Neural progenitor cell (in vitro differentiated cells): ENCODE data around the gene TMEM178B. TPM values are rescaled to one million over a fixed set of nuclear protein-coding genes. Genes with fewer than 3 reads are reported as not detected.

Experiments used
- DNase-seq: peaks from one replicate; pipeline ENCODE4 v3.0.0-alpha.2; 2016; ENCODE audit warnings: low spot score
- H2AFZ ChIP-seq: fragments of 200-600 bp; sonication (generic); replicated peaks from 2 replicates; pipeline ENCODE4 v1.6.1; 2016; ENCODE audit warnings: antibody characterized with exemption
- H3F3A ChIP-seq: fragments of 200-600 bp; sonication (generic); 2 replicates; pipeline ENCODE4 v1.6.1; 2016; ENCODE audit warnings: antibody characterized with exemption, low read depth
- H3K27ac ChIP-seq: fragments of 200-600 bp; sonication (generic); 2 replicates; pipeline ENCODE4 v1.5.1; 2016; ENCODE audit warnings: mild to moderate bottlenecking
- H3K27me3 ChIP-seq: fragments of 200-600 bp; sonication (generic); 2 replicates; pipeline ENCODE4 v1.6.1; 2016; ENCODE audit warnings: mild to moderate bottlenecking, moderate library complexity
- H3K36me3 ChIP-seq: fragments of 200-600 bp; sonication (generic); 2 replicates; pipeline ENCODE4 v1.5.1; 2016
- H3K4me1 ChIP-seq: fragments of 200-600 bp; sonication (generic); 2 replicates; pipeline ENCODE4 v1.6.1; 2016; ENCODE audit warnings: mixed run types
- H3K4me2 ChIP-seq: fragments of 200-600 bp; sonication (generic); 2 replicates; pipeline ENCODE4 v1.6.1; 2016
- H3K4me3 ChIP-seq: fragments of 200-600 bp; sonication (generic); 2 replicates; pipeline ENCODE4 v1.5.1; 2016
- H3K79me2 ChIP-seq: fragments of 200-600 bp; sonication (generic); 2 replicates; pipeline ENCODE4 v1.6.1; 2016; ENCODE audit warnings: low read depth
- H3K9ac ChIP-seq: fragments of 200-600 bp; sonication (generic); 2 replicates; pipeline ENCODE4 v1.6.1; 2016
- H3K9me3 ChIP-seq: fragments of 200-600 bp; sonication (generic); 2 replicates; pipeline ENCODE4 v1.5.1; 2016; ENCODE audit warnings: low read depth
- H4K20me1 ChIP-seq: fragments of 200-600 bp; sonication (generic); 2 replicates; pipeline ENCODE4 v1.6.1; 2016; ENCODE audit warnings: low read depth
- H3K27ac Mint-ChIP-seq: 3 replicates; pipeline ENCODE4 v1.8.0; 2021; ENCODE audit warnings: mixed read lengths
- H3K27me3 Mint-ChIP-seq: 2 replicates; pipeline ENCODE4 v1.8.0; 2022; ENCODE audit warnings: low read depth, mild to moderate bottlenecking, inconsistent platforms, moderate library complexity, mixed read lengths; ENCODE audit not compliant: insufficient read depth
- H3K36me3 Mint-ChIP-seq: 3 replicates; pipeline ENCODE4 v1.8.0; 2021; ENCODE audit warnings: mixed read lengths
- H3K4me1 Mint-ChIP-seq: 3 replicates; pipeline ENCODE4 v1.8.0; 2021; ENCODE audit warnings: mixed read lengths
- H3K4me3 Mint-ChIP-seq: 3 replicates; pipeline ENCODE4 v1.8.0; 2021; ENCODE audit warnings: mild to moderate bottlenecking, moderate library complexity, mixed read lengths
- H3K9me3 Mint-ChIP-seq: 3 replicates; pipeline ENCODE4 v1.8.0; 2020; ENCODE audit warnings: mixed read lengths
- EZH2 ChIP-seq: fragments of 200-600 bp; sonication (generic); IDR thresholded peaks from 2 replicates; pipeline ENCODE4 v1.6.1; 2017; ENCODE audit warnings: antibody characterized with exemption, mild to moderate bottlenecking, moderate library complexity
- EZH2phosphoT487 ChIP-seq: fragments of 200-600 bp; sonication (generic); IDR thresholded peaks from 2 replicates; pipeline ENCODE4 v1.6.1; 2017; ENCODE audit warnings: antibody characterized with exemption
- total RNA-seq: library from RNA; depleted of rRNA; stranded (reverse); fragments of >200 nt; gene quantifications from 2 replicates; pipeline ENCODE4 v1.2.3, GENCODE V29; 2015; ENCODE audit warnings: low replicate concordance
- TF ChIP-seq, protein P1 (sequence below): fragments of 200-600 bp; sonication (generic); IDR thresholded peaks from 2 replicates; pipeline ENCODE4 v1.5.1; 2017; ENCODE audit warnings: antibody characterized with exemption, mild to moderate bottlenecking

TMEM178B gene
- total RNA-seq, 1 donor from 2014 or later, result 2.9 TPM

DNA sequence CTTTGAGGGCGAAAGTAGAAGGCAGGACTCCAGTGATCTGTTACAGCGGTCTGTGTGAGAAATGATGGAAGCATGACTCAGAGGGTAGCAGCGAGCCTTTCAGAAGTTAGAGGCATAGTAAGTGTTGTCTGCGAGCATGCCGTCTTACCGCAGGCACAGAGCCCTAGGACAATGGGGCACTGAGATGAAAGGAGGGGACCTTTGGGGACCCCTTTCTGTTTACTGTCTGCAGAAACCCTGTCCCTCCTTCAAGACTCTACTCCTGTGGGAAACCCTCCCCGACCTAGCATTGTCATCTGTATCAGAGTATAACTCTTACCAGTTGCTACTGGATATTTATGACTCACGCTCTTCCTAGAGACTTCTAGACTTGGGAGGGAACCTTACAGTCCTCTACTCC is 390.1 kb downstream of the TMEM178B start:
- no peaks in the 10 kb centered on the region for H3K36me3 Mint-ChIP-seq
- no peaks in the 10 kb centered on the region for H3K79me2 ChIP-seq
- H3K4me2 ChIP-seq, result no peak overlapping the region
- no peaks in the 10 kb centered on the region for H3K27me3 ChIP-seq
- H3K4me1 ChIP-seq, result peaks cover 10% of the 10 kb centered on the region
- H4K20me1 ChIP-seq, result no peaks in the 10 kb centered on the region
- H3K27ac Mint-ChIP-seq, result no peak overlapping the region
- H3K9me3 ChIP-seq, result no peaks in the 10 kb centered on the region
- DNase-seq, result no peak
- no peak overlapping the region for H3K27ac ChIP-seq
- no peak overlapping the region for H3K4me3 ChIP-seq
- no peaks in the 10 kb centered on the region for H3F3A ChIP-seq
- TF ChIP-seq, protein P1, sequence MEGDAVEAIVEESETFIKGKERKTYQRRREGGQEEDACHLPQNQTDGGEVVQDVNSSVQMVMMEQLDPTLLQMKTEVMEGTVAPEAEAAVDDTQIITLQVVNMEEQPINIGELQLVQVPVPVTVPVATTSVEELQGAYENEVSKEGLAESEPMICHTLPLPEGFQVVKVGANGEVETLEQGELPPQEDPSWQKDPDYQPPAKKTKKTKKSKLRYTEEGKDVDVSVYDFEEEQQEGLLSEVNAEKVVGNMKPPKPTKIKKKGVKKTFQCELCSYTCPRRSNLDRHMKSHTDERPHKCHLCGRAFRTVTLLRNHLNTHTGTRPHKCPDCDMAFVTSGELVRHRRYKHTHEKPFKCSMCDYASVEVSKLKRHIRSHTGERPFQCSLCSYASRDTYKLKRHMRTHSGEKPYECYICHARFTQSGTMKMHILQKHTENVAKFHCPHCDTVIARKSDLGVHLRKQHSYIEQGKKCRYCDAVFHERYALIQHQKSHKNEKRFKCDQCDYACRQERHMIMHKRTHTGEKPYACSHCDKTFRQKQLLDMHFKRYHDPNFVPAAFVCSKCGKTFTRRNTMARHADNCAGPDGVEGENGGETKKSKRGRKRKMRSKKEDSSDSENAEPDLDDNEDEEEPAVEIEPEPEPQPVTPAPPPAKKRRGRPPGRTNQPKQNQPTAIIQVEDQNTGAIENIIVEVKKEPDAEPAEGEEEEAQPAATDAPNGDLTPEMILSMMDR, result no peak
- no peak for TF ChIP-seq EZH2
- TF ChIP-seq EZH2phosphoT487, result no peak
- no peak overlapping the region for H3K9ac ChIP-seq
- no peak overlapping the region for H3K4me3 Mint-ChIP-seq
- no peaks in the 10 kb centered on the region for H3K27me3 Mint-ChIP-seq
- no peaks in the 10 kb centered on the region for H3K36me3 ChIP-seq
- no peaks in the 10 kb centered on the region for H3K9me3 Mint-ChIP-seq
- H3K4me1 Mint-ChIP-seq, result peaks cover 37% of the 10 kb centered on the region
- no peak overlapping the region for H2AFZ ChIP-seq

DNA sequence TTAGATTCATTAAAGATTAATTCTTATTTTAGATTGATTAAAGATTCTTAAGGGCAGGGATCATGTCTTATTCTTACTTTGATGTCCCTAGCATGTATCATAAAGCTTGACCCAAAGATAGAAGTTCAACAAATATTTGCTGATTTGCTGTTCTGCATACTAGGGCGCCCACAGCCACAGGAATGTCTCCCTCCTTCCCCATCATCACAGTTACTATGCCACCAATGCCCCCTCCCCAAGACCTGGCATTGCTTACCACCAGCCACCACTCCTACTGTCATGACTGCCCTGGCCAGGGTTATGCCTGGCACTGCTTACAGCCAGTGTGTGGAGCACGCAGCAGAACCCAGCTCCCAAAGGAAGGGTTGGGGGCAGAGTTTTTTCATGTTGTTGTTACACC is 390.7 kb downstream of the TMEM178B start:
- no peak overlapping the region for H3K9ac ChIP-seq
- H3K9me3 Mint-ChIP-seq, result no peaks in the 10 kb centered on the region
- H3K4me1 ChIP-seq, result peaks cover 10% of the 10 kb centered on the region
- H3K36me3 ChIP-seq, result no peaks in the 10 kb centered on the region
- H3K36me3 Mint-ChIP-seq, result no peaks in the 10 kb centered on the region
- H2AFZ ChIP-seq, result no peak overlapping the region
- H4K20me1 ChIP-seq, result no peaks in the 10 kb centered on the region
- H3K4me3 ChIP-seq, result no peak overlapping the region
- H3K79me2 ChIP-seq, result no peaks in the 10 kb centered on the region
- H3K27ac ChIP-seq, result no peak overlapping the region
- H3K9me3 ChIP-seq, result no peaks in the 10 kb centered on the region
- no peak for DNase-seq
- no peak overlapping the region for H3K4me3 Mint-ChIP-seq
- no peak for TF ChIP-seq EZH2
- no peak for TF ChIP-seq EZH2phosphoT487
- TF ChIP-seq, protein P1, result no peak
- H3K4me1 Mint-ChIP-seq, result peaks cover 32% of the 10 kb centered on the region
- H3K27ac Mint-ChIP-seq, result no peak overlapping the region
- no peaks in the 10 kb centered on the region for H3F3A ChIP-seq
- H3K27me3 Mint-ChIP-seq, result no peaks in the 10 kb centered on the region
- H3K27me3 ChIP-seq, result no peaks in the 10 kb centered on the region
- H3K4me2 ChIP-seq, result no peak overlapping the region

DNA sequence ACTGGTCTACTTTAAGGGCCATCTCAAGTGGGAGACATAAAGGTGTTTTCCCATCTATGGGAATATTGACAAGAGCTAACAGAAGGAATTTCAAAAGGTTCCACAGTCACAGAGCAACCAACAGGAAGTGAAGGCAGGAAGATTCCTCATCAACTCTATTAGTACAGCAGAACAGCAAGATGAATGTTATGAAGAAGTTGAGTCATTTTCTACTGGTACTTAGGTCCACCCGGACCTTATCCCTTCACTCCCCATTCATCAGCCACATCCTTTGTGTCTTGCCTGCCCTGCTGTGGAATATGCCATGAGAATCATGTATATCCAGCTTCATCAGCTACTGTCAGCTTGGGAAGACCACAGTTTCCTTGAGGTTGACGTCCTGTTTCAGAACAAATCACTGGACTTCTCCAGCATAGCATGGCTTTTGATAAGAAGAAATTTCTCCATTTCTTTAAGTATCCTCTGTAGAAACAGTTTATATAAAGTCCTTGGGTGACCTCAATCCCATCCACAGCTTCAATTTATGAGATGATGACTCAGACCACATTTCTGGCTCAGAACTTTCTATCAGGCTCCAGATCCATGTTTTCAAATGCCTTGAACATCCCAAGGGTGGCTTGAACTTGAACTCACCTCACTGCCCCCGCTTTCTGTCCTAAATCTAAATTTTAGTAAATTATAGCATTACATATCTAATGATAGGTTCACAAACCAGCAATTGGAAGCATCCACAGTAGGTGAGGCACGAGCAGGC is 392.5 kb downstream of the TMEM178B start:
- H3K27me3 Mint-ChIP-seq, result no peaks in the 10 kb centered on the region
- no peak overlapping the region for H3K27ac Mint-ChIP-seq
- Histone ChIP-seq H3K4me1 (peaks cover 3% of the 10 kb centered on the region), H2AFZ (no peak overlapping the region), H3K79me2 (no peaks in the 10 kb centered on the region), H3F3A (no peaks in the 10 kb centered on the region), H3K9me3 (no peaks in the 10 kb centered on the region), H3K4me3 (no peak overlapping the region), H3K36me3 (no peaks in the 10 kb centered on the region), H4K20me1 (no peaks in the 10 kb centered on the region), H3K9ac (no peak overlapping the region), H3K4me2 (no peak overlapping the region), H3K27ac (no peak overlapping the region), H3K27me3 (no peaks in the 10 kb centered on the region)
- peaks cover 14% of the 10 kb centered on the region for H3K4me1 Mint-ChIP-seq
- no peak overlapping the region for H3K4me3 Mint-ChIP-seq
- DNase-seq, result no peak
- H3K36me3 Mint-ChIP-seq, result no peaks in the 10 kb centered on the region
- no peaks in the 10 kb centered on the region for H3K9me3 Mint-ChIP-seq
- TF ChIP-seq EZH2 (no peak), EZH2phosphoT487 (no peak)
- TF ChIP-seq, protein P1, result no peak
